ENCODE results near the gene PLEKHA8. TPM values are rescaled to one million over a fixed set of nuclear protein-coding genes. Genes with fewer than 3 reads are reported as not detected.

The PLEKHA8 gene
- total RNA-seq, 2 experiments from 2014 or later = 11.0 to 31.7 TPM

DNA sequence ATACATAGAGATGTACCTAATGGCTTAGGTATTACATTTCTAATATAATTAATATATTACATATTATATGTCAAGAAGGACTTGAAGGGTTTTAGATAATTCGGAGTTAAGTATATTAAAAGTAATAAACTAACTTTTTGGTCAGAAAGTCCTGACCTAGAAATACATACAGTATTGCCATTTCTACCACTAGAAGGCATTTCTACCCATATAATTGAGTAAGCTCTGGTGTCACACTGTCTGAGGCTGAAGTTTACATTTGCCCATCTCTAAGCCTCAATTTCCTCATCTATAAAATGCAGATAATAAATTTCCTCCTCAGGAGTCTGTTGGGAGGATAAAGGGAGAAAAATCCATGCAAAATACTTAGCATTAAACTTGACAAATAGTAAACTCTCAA lies 8.8 kb upstream of the PLEKHA8 start:
- POLR2A ChIA-PET = no interaction called here
- intact Hi-C loops (cut with micrococcal nuclease; ENCODE audit: unreplicated experiment) = no loop called here
- no TSS peak for BruUV-seq (replicated peaks)
- no peak overlapping the region for H3K4me2 ChIP-seq (ENCODE audit: low read length)
- DNase-seq (ENCODE audit: low spot score) = no peak
- no peak overlapping the region for H3K27ac ChIP-seq (ENCODE audit: low read depth, low read length, poor library complexity, severe bottlenecking)
- peaks cover 10% of the 10 kb centered on the region; the same call in 1 of the 2 replicates for H3K79me2 ChIP-seq (ENCODE audit: insufficient read depth, low read depth, low read length)
- no peak overlapping the region for H2AFZ ChIP-seq (ENCODE audit: low read length)
- no peaks in the 10 kb centered on the region for H4K20me1 ChIP-seq (ENCODE audit: insufficient read depth, low read length)
- H3K36me3 ChIP-seq (ENCODE audit: insufficient read depth, low read length) = peaks cover 53% of the 10 kb centered on the region
- TF ChIP-seq EZH2phosphoT487 (IDR thresholded peaks at IDR 0.05; ENCODE audit: borderline replicate concordance, low read depth, low read length) = no peak
- TF ChIP-seq, protein P1, sequence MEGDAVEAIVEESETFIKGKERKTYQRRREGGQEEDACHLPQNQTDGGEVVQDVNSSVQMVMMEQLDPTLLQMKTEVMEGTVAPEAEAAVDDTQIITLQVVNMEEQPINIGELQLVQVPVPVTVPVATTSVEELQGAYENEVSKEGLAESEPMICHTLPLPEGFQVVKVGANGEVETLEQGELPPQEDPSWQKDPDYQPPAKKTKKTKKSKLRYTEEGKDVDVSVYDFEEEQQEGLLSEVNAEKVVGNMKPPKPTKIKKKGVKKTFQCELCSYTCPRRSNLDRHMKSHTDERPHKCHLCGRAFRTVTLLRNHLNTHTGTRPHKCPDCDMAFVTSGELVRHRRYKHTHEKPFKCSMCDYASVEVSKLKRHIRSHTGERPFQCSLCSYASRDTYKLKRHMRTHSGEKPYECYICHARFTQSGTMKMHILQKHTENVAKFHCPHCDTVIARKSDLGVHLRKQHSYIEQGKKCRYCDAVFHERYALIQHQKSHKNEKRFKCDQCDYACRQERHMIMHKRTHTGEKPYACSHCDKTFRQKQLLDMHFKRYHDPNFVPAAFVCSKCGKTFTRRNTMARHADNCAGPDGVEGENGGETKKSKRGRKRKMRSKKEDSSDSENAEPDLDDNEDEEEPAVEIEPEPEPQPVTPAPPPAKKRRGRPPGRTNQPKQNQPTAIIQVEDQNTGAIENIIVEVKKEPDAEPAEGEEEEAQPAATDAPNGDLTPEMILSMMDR (conservative IDR thresholded peaks at IDR 0.05; ENCODE audit: low read length) = peak; percentile 61
- H3K9me3 ChIP-seq (ENCODE audit: low read length) = no peaks in the 10 kb centered on the region
- peaks cover 38% of the 10 kb centered on the region for H3K4me1 ChIP-seq (ENCODE audit: insufficient read depth, low read length, poor library complexity, severe bottlenecking)
- H3K9me2 ChIP-seq (ENCODE audit: insufficient read depth, low read length) = no peaks in the 10 kb centered on the region
- CTCF ChIA-PET (ENCODE audit: unreplicated experiment) = no interaction called here
- no peak overlapping the region for H3K4me3 ChIP-seq (ENCODE audit: low read depth, low read length, poor library complexity, severe bottlenecking)

GRCh38 chr7:30019960-30020359 lies 8.3 kb upstream of the PLEKHA8 start:
- H3K9me2 ChIP-seq (ENCODE audit: insufficient read depth, low read length) = no peaks in the 10 kb centered on the region
- peaks cover 15% of the 10 kb centered on the region; the same call in 1 of the 2 replicates for H3K79me2 ChIP-seq (ENCODE audit: insufficient read depth, low read depth, low read length)
- H3K27ac ChIP-seq (ENCODE audit: low read depth, low read length, poor library complexity, severe bottlenecking) = no peak overlapping the region
- intact Hi-C loops (cut with micrococcal nuclease; ENCODE audit: unreplicated experiment) = no loop called here
- peak overlapping the region; percentile 66 for H3K4me2 ChIP-seq (ENCODE audit: low read length)
- H2AFZ ChIP-seq (ENCODE audit: low read length) = no peak overlapping the region
- ChIA-PET CTCF (ENCODE audit: unreplicated experiment) (no interaction called here), POLR2A (no interaction called here)
- no peak overlapping the region for H3K4me3 ChIP-seq (ENCODE audit: low read depth, low read length, poor library complexity, severe bottlenecking)
- TF ChIP-seq, protein P1 (conservative IDR thresholded peaks at IDR 0.05; ENCODE audit: low read length) = no peak
- TF ChIP-seq EZH2phosphoT487 (IDR thresholded peaks at IDR 0.05; ENCODE audit: borderline replicate concordance, low read depth, low read length) = no peak
- no peak for DNase-seq (ENCODE audit: low spot score)
- no peaks in the 10 kb centered on the region for H4K20me1 ChIP-seq (ENCODE audit: insufficient read depth, low read length)
- H3K9me3 ChIP-seq (ENCODE audit: low read length) = no peaks in the 10 kb centered on the region
- no TSS peak for BruUV-seq (replicated peaks)
- peaks cover 44% of the 10 kb centered on the region for H3K4me1 ChIP-seq (ENCODE audit: insufficient read depth, low read length, poor library complexity, severe bottlenecking)
- peaks cover 50% of the 10 kb centered on the region for H3K36me3 ChIP-seq (ENCODE audit: insufficient read depth, low read length)

- Histone ChIP-seq H3K4me1 (ENCODE audit: insufficient read depth, low read length, poor library complexity, severe bottlenecking) (peaks cover 47% of the 10 kb centered on the region), H3K36me3 (ENCODE audit: insufficient read depth, low read length) (peaks cover 50% of the 10 kb centered on the region), H3K4me2 (ENCODE audit: low read length) (peak overlapping the region; percentile 66), H3K27ac (ENCODE audit: low read depth, low read length, poor library complexity, severe bottlenecking) (no peak overlapping the region), H3K9me2 (ENCODE audit: insufficient read depth, low read length) (no peaks in the 10 kb centered on the region), H3K9me3 (ENCODE audit: low read length) (no peaks in the 10 kb centered on the region), H3K4me3 (ENCODE audit: low read depth, low read length, poor library complexity, severe bottlenecking) (peak overlapping the region; percentile 17), H4K20me1 (ENCODE audit: insufficient read depth, low read length) (no peaks in the 10 kb centered on the region), H2AFZ (ENCODE audit: low read length) (no peak overlapping the region), H3K79me2 (ENCODE audit: insufficient read depth, low read depth, low read length) (peaks cover 21% of the 10 kb centered on the region; the same call in 1 of the 2 replicates)
- POLR2A ChIA-PET = no interaction called here
- no peak for DNase-seq (ENCODE audit: low spot score)
- CTCF ChIA-PET (ENCODE audit: unreplicated experiment) = no interaction called here
- intact Hi-C loops (cut with micrococcal nuclease; ENCODE audit: unreplicated experiment) = no loop called here
- TF ChIP-seq, protein P1 (conservative IDR thresholded peaks at IDR 0.05; ENCODE audit: low read length) = no peak
- TF ChIP-seq EZH2phosphoT487 (IDR thresholded peaks at IDR 0.05; ENCODE audit: borderline replicate concordance, low read depth, low read length) = no peak
- no TSS peak for BruUV-seq (replicated peaks)
These were observed 7.7 kb upstream of the PLEKHA8 start for GRCh38 chr7:30020535-30020934.
